Measurements from ENCODE around the gene RUBCN.

The RUBCN gene

DNA sequence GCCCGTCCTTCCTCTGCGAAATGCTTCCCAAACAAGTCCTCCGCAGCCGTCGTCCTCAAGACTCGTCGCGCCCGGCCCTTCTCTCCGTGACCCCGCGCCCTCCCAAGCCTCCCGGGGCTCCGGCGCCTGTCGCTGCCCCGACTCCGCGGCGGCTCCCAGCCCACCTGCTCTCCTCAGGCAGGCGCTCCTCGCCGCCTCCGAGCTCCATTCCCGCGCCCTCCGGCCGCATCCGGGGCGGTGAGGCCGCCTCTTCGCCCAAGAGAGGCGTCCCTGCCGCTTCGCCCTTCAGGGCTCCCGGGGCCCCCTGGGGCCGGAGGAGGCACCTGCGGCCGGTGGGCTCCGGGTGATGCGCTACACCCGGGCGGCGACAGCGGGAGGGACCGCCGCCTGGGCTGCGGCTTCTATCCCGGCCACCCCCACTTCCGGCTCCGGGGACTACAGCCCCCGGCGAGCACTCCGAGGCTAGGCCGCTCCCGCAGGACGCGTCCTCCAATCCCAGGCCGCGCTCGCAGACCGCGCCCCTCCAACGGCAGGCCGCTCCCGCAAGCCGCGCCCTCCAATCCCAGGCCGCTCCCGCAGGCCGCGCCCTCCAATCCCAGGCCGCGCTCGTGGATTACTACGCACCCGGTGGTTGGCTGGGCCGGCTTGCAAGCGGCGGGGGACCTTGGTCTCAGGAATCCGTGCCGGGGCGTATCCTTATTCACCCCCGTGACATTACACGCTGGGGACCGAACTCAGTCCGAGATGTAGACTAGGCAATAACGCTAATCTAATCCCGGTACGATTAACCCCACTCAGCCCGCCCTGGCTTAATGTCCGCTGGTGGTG lies at the start of gene RUBCN:
Gene RUBCN (minus strand): TSS at position 414 of the 828 bp plus-strand sequence. CDS start 185 bp downstream, at position 229.
- DNase-seq (ENCODE audit: low read depth in 1 of 2, low spot score in 1 of 2) = peak; percentile 80 to 89

DNA sequence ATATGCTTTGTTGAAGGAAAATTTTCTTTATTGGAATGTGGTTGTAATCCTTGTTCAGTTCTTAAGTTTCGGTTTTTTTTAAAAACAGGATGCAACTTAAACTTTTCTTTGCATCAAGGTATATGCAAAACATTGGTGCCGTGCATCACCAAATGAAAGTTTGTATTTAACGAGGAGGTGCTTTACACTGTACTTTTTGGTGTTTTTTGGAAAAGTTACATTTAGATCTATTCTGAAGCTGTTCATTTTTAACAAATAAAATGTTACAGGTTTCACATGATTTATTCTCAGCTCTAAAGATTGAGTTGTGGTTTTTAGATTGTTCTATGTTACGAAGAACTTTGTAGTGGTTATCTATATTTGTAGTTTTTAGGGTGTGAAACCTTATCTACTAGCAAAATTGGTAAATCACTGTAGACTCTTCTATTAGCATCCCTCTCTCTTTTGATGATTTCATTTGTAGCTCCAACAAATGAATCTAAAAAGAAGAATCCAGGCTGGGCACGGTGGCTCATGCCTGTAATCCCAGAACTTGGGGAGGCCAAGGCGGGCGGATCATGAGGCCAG lies 47.4 kb upstream of the RUBCN start:
- DNase-seq (ENCODE audit: low read depth in 1 of 2, low spot score in 1 of 2) = no peak

DNA sequence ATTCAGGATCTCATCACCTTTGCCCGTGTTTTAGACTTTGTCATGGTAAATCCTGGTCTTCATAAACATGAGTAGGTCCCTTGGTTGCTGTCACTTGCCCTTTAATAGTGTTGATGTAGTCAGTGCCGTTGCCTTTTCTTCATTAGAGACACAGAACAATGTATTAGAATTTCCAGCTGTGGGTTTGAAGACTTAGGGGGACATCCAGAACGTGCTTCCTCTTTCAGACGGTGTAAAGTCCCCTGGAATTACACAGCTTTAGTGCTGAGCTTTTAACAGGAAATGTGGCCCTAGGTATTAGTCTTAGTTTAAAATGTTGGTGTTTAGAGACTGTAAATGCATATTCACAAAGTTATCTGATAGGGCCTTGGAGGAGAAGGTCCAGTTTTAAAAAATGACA lies 45.5 kb upstream of the RUBCN start:
- no peak for DNase-seq (ENCODE audit: low read depth in 1 of 2, low spot score in 1 of 2)

DNA sequence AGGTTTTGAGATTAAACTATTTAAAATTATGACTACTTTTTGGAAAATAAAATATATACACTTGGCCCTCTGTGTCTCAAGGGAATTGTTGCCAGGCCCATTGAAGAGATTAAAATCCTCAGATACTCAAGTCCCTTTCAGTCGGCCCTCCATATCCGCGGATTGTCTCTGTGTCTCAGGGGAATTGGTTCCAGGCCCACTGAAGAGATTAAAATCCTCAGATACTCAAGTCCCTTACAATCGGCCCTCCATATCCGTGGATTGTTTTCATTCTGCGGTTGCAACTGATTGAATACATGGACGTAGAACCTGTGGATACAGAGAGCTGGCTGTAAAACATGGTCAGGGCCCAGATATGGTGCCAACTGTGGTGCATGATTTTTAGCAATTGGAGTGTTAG lies 38.6 kb upstream of the RUBCN start:
- no peak for DNase-seq (ENCODE audit: low read depth in 1 of 2, low spot score in 1 of 2)

DNA sequence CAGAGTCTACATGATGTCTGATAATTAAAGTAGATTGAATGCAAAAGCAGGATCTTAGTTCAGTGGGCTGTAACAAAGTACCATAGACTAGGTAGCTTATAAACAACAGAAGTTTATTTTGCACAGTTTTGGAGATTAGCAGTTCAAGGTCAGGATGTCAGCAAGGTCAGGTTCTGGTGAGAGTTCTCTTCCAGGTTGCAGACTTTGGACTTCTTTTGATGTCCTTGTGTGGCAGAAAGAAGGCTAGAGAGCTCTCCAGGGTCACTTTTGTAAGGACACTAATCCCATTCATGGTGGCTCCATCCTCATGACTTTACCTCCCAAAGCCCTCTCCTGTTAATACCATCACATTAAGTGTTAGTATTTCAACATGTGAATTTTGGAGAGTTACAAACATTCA lies 25.1 kb upstream of the RUBCN start:
- no peak for DNase-seq (ENCODE audit: low read depth in 1 of 2, low spot score in 1 of 2)

DNA sequence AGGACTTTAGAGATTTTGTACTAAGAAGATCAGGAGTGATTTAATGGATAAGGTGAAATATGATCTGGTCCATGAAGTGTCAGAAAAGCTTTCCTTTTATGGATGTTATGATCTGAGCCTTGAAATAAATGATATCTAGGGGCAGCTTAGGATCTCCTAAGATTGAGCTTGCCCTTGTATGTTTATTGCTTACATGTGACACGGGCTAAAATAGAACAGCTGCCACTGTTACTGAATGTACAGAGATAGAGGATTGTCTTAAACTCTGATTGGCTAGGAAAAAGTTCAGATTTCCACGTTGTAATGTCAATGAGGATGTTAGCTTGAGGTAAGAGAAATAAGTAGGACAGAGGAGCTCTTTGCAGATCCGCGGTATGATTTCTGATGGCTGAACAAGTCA lies 21.8 kb upstream of the RUBCN start:
- DNase-seq (ENCODE audit: low read depth in 1 of 2, low spot score in 1 of 2) = no peak

DNA sequence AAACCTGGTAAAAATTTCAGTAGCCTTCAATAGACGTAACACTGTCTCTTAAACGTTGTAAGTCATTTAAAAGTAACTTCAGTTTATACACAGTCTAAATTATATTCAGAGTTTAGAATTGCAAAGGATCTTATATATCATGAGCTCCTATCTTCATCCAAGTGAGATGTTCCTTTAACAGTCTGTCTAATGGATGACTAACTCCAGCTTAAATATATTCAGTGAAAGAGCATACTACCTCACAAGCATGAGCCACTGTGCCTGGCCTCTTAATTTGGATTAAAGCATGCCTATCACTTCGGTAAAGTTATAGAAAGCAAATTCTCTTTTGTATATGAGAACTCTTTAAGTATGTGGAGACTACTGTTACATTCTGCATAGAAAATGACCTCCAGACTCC lies 20.0 kb upstream of the RUBCN start:
- no peak for DNase-seq (ENCODE audit: low read depth in 1 of 2, low spot score in 1 of 2)

DNA sequence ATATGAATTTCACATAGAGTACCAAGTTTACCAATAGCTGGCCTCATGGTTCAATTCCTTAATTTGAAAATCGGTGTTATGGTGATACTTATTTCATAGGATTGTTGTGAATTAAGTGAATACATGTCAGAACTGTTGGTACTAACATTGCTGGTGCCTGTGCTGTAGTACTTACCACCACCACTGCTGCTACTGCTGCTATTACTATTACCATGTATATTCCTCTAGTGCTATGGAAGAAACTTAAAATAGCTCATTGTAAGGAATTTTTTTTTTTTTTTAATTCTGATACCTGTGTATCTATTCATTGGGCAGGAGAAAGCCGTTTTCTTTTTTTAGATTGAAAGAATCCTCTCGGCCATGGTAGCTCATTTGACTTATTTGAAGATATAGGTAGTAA lies 16.6 kb upstream of the RUBCN start:
- no peak for DNase-seq (ENCODE audit: low read depth in 1 of 2, low spot score in 1 of 2)

DNA sequence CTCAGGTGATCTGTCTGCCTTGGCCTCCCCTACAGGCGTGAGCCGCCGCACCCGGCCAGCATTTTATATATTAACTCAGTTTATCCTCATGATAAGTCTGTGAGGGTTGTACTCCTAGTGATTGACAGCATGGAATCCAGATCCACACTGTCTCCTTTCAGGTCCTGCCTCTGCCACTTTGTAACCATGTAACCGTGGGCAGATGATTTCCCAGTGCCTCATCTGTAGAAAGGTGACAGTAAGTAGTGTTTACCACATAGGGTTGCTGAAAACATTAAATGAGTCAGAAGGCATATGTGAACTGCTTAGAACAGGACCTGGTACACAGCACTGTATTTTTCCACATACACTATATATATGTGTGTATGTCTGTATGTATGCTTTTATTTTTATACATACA lies 15.4 kb upstream of the RUBCN start:
- DNase-seq (ENCODE audit: low read depth in 1 of 2, low spot score in 1 of 2) = no peak

DNA sequence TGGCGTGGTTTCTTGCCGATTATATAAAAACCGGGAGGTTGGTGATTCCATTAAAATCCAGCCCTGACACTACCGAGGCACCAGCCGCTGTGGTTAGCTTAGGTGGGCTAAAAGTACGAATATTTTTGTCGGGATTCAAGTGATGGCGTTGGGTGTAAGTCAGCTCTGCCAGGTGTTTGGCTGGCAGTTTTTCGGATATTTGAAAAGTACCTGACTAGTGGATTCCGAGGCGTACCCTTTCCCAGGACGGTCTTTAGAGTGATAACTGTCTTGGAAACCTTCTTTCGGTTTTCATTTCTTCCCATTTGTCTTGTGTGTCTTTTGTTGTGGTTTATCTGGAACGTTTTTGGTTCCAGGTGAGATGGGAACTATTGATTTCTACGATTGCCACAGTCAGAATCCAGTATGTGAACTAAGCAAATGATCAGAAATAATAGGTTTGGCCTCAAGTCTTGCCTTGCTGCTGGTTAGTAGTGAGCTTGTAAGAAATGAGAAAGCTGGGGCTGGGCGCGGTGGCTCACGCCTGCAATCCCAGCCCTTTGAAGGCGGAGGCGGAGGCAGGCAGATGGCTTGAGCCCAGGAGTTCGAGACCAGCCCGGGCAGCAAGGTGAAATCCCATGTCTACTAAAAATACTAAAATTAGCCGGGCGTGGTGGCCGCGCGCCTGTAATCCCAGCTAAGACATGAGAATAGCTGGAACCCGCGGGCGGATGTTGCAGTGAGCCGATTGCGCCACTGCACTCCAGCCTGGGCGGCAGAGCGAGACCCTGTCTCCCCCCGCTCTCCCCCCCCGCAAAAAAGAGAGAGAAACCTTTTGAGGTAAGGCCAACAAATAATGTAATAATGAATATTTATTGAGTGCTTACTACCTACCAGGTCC lies 14.4 kb upstream of the RUBCN start:
- no peak for DNase-seq (ENCODE audit: low read depth in 1 of 2, low spot score in 1 of 2)

DNA sequence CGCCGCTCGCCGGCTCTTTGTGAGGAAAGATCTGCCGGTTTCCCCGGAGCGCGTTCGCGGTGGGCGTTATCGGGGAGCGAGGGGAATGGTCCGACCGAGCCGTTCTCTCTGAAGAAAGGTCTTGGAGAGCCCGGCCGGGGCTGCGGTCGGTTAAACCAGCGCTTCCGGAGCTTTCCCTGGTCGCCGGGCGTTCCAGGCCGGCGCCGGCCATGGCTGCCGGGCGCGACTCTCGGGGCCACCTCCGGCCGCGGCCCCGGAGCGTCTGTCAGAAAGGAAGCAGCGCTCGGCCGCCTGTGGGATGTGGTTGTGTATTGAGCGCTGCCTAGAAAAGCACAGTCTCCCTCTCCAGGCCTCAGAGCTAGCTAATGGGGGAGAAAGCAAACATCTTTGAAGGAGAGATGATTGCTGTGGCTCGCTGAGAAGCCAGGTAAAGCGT lies 13.7 kb upstream of the RUBCN start:
- peak; percentile 23 to 28 for DNase-seq (ENCODE audit: low read depth in 1 of 2, low spot score in 1 of 2)

DNA sequence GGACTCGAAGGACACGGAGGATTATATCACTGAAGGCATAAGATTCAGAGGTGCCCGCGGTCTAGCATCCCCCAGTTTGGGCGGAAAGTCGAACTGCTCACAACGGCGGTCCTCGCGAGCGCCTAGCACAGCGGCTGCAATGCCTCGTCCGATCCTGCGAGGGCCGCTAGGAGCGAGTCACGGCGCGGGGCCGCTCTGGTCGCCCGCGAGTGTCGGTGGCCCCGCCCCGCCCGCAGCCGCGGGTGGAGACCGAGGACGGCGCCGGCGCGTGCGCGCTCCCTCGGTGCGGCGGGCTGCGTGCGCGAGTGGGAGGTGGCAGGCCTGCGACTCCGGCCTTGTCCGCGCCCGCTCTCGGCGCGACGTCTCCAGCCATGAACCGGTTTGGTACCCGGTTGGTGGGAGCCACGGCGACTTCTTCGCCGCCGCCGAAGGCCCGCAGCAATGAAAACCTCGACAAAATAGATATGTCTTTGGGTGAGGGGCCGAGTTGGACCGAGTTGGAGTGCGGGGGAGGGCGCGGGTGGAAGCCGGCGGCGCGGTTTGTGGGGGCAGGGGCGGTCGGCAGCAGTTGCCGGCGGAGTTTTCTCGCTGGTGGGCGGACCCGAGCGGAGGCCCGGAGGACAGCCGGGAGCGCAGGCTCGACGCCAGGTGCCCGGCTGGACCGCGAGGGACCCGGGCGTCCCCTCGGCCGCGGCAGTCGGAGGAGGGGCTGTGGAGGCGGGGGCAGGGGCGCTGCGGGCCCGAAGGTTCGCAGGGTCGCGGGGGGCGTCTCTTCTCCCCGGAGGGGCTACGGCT lies 13.1 kb upstream of the RUBCN start, which contains the start of gene FYTTD1:
Gene FYTTD1 (plus strand): TSS at position 283 of the 795 bp plus-strand sequence. CDS start 89 bp downstream, at position 372.
- DNase-seq (ENCODE audit: low read depth in 1 of 2, low spot score in 1 of 2) = peak; percentile 70 to 76

DNA sequence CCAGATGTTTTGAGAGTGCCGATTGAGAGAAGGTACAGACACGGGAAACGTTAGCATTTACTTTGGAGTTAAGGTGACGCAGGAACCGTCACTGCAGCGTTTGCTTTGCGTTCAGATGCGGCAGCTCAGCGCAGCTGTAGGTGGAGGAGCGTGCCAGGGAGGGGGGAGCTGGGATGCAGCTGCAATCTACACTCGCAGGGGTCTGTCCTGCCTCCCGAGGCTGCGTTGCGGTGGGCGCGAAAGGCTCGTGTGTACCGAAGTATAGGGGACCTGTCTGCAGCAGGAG lies 12.6 kb upstream of the RUBCN start:
- DNase-seq (ENCODE audit: low read depth in 1 of 2, low spot score in 1 of 2) = peak in 1 of 2 donors; percentile 37

DNA sequence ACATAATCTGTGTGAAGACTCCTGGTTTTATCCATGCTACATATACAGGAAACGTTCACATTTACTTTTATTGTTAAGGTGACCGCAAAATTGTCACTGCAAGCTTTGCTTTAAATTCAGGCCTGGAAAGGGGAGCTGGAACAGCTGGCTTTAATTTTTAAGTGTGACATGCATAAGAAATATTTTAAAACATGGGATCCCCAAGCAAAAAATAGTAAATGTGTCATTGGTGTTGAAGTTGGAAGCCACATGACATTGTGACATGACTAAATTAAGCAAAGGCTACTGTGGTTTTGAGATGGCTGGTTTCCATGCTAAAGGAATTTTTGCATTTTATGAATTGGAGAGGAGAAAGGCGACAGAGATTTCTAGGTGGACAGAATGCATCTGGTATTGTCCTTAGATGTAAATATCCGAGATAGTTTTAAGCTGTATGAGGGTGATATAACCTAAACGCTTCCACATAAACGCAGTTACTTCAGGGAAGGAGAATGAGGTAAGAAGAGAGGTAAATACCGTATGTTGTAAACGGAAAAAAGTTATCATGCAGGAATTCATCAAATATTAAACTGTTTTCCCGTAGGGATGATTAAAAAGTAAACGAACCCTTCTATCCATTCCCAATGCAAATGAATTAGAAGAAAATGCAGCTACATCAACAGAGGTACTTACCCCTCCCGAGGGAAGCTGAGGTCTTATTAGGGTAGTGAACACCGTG lies 12.1 kb upstream of the RUBCN start:
- DNase-seq (ENCODE audit: low read depth in 1 of 2, low spot score in 1 of 2) = no peak

DNA sequence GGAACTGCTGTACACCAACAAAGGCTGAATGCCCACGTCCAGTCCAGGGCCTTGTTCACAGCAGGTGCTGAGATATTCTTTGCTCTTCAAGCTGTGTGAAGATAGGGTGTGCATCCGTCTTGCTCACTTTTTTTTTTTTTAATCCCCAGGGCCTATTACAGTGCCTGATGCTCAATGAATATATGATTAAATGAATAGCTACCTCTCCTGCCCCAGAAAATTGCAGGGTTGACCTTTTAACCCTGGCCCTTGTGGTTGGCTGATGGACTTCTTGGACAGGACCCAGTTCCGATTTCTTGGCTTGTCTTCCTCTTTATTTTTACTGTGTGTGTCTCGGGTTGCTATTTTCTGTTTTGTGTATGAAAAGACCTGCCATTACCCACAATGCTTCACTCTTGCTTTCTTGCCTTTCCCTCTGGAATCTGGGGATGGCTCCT lies 10.1 kb upstream of the RUBCN start:
- no peak for DNase-seq (ENCODE audit: low read depth in 1 of 2, low spot score in 1 of 2)

DNA sequence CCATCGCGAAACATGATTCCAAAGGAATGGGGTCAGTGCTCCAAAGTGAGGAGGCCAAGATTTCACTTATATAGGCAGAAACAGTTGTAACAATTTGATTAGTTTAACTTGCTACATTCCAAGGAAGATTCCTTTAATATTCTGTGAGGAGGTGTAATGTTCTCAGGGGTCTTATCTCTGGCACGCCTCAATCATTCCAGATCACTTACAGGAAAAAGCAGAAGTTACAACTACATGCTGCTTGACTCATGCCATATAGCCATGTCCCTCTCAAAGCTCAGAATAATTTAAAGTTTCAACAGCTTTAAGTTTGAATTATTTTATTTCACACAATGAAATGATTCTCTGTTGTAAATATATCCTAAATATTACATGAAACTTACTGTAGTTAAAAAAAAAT lies 9.5 kb upstream of the RUBCN start:
- no peak for DNase-seq (ENCODE audit: low read depth in 1 of 2, low spot score in 1 of 2)

DNA sequence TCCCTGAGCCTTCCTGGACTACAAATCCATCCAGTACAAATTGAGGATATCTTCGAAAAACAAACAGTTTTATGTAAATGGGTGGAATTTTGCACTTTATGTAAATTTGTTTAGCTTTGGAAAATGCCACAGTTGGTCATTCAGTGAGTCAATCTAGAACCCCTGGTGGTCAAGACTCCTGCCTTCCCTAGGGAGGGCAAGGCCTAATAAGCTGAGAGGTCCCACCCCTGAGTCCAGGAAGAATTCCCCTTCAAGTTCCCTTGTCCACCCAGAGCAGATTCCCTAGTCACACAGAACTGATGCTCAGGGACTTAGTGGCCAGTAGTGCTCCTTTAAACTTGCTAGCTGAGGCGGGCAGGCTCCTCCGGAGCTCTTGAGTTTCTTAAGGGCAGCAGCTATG lies 6.1 kb upstream of the RUBCN start:
- DNase-seq (ENCODE audit: low read depth in 1 of 2, low spot score in 1 of 2) = no peak

DNA sequence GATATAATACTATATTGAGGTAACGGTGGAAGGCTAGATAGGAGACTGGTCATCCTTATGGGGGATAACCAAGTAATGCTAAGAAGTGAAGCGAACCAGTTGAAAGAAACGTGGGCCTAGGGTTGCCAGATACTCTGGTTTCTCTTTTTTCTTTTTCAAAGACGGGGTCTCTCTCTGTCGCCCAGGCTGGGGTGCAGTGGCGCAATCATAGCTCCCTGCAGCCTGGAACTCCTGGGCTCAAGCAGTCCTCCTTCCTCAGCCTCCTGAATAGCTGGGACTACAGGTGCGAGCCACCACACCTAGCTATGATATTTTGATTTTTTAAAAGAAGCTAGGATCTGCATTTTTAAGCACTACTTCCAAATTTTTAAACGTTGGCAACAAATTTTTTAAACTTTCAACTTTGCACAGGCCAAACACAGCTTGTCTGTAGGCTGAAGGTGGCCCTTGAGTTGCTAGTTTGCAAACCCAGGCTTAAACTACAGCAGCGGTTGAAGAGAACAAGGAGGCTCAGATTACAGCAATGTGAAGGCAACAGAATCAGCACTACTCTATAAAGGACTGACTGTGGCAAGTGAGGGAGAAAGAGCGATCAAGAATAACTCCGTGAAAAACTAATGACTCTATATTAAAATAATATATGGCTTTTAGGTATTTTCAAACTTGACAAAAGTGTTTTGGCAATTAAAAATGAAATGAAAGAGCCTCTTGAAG lies 1.2 kb upstream of the RUBCN start:
- DNase-seq (ENCODE audit: low read depth in 1 of 2, low spot score in 1 of 2) = no peak

DNA sequence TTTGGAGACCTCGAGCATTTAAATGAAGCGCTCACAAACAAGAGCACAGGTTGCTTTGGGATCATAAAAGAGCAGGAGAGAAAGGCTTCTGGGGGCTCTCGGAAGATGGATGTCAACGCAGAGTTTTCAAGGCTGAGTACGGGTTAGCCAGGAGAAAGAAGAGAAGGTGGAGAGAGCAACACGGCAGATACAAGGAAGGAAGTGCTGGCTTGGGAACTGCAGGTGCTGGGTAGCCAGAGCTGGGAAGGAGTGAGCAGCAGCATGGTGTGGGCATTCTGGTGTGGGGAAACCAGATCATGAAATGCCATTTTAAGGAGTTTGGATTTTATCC lies 580 bp upstream of the RUBCN start:
- DNase-seq (ENCODE audit: low read depth in 1 of 2, low spot score in 1 of 2) = no peak

DNA sequence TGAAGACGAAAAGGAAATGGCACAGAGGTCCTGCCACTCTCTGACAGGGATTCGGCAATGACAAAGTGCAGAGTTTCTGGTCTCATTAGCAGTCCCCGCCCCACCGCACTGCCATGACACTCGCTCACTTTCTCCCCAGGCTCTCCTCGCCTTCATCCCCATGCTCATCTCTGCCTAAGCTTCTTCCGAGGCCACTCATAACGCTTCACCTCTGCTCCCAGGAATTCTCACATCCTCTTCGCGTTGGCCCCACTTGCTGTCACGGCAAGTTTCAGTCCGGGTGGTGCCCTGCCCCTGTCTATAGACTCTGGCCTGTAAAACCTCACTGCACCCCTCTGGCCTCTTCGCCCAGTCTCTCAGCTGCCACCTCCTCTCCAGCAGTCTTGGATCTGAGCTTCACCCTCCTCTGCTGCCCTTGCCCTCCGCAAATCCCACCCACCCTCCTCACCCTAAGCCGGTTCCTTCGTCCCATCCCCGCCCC lies 654 bp downstream of the RUBCN start:
- peak; percentile 35 to 37 for DNase-seq (ENCODE audit: low read depth in 1 of 2, low spot score in 1 of 2)

Data from activated CD4-positive, alpha-beta T cell treated with anti-CD3 and anti-CD28 coated beads, Interleukin-2, amount 50 U/mL, for 24 hours (primary cell).